C4-2B (cell line): ENCODE results near the gene SLC44A5.

Source experiments
- ZFX ChIP-seq: fragments of 450-650 bp; IDR thresholded peaks from 2 replicates; pipeline ENCODE4 v1.6.1; 2017
- TF ChIP-seq, protein P1 (sequence below): fragments of 450-650 bp; conservative IDR thresholded peaks from 2 replicates; pipeline ENCODE4 v1.5.1; 2017; ENCODE audit warnings: mild to moderate bottlenecking

DNA sequence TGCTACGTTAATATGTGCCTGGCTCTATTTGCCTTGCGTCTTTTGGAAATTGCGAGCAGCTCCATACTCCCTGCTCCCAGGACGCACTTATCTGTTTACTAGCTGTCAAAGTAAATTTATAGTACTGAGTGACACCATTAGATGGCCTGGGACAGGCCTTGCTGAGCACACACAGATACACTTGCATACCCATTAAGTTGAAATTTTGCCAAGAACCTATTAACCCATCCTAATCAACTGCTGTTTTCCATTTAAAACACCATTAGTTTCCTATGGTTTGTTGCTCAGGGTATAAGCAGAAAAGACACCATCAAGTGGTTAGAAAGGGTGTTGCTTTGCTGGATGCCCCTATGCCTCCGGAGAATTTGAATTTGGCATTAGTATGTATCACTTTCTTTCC is 187.3 kb downstream of the SLC44A5 start:
- TF ChIP-seq, protein P1, sequence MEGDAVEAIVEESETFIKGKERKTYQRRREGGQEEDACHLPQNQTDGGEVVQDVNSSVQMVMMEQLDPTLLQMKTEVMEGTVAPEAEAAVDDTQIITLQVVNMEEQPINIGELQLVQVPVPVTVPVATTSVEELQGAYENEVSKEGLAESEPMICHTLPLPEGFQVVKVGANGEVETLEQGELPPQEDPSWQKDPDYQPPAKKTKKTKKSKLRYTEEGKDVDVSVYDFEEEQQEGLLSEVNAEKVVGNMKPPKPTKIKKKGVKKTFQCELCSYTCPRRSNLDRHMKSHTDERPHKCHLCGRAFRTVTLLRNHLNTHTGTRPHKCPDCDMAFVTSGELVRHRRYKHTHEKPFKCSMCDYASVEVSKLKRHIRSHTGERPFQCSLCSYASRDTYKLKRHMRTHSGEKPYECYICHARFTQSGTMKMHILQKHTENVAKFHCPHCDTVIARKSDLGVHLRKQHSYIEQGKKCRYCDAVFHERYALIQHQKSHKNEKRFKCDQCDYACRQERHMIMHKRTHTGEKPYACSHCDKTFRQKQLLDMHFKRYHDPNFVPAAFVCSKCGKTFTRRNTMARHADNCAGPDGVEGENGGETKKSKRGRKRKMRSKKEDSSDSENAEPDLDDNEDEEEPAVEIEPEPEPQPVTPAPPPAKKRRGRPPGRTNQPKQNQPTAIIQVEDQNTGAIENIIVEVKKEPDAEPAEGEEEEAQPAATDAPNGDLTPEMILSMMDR = peak; percentile 30
- TF ChIP-seq ZFX = no peak
